HG02938 (cell line): ENCODE data around the gene PRKACB.
"Not testable (repeated sequence)": the region's sequence is repeated elsewhere in the genome, so short reads cannot be mapped to it uniquely, and the experiment has no call there.

ENCODE experiments used
- ATAC-seq: cut with Tn5 transposase; IDR thresholded peaks from one replicate; pipeline ENCODE4 v1.9.1; 2021; ENCODE audit warnings: mild to moderate bottlenecking, moderate library complexity; ENCODE audit not compliant: unreplicated experiment

Gene PRKACB

GRCh38 chr1:84214115-84214956 is 70.3 kb downstream of the PRKACB start:
- no peak for ATAC-seq

GRCh38 chr1:84217239-84217638 is 73.2 kb downstream of the PRKACB start:
- no peak for ATAC-seq

DNA sequence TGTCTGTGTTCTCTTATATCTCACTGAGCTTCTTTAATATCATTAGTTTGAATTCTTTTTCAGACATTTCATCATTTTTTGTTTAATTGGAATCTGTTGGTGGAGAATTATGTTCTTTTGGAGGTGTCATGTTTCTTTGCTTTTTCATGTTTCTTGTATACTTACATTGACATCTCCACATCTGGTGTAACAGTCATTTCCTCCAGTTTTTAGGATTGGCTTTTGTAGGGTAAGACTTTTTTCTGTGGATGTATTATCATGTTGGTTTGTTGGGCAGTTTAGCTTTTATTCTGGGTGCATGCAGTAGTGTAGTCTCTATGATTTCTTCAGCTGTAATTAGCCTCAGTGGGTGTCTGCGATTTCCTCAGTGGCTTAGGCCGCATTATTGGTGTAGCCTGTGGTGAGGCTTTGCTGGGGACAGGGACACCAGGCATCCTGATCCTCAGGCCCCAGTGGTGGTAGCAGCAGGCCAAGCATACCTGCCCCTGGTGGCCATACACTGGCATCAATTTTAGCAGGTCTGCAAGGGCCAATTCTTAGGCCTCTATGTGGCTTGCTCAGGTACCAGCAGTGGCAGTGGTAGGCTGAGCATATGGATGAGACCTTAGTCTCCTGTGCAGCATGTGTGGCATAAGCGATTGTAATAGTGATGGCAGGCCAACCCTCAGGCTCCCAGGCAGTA is 79.8 kb downstream of the PRKACB start:
- no peak for ATAC-seq

DNA sequence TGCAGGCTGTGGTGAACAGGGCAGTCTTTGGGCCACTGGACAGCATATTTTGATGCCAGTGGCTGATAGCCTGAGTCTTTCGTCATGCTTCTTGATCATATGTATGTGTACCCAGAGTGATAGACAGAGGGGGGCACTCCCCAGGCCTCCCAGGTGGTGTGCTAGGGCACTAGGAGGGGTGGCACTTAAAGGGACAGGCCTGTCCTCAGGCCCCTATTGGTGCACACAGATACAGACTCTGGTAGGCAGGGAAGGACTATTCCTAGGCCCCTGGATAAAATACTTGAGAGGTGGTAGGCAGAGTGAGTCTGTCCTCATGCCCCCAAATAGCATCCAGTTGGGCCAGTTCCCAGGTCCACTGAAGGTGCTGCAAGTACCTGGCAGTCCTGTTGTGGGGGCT is 80.8 kb downstream of the PRKACB start:
- no peak for ATAC-seq

DNA sequence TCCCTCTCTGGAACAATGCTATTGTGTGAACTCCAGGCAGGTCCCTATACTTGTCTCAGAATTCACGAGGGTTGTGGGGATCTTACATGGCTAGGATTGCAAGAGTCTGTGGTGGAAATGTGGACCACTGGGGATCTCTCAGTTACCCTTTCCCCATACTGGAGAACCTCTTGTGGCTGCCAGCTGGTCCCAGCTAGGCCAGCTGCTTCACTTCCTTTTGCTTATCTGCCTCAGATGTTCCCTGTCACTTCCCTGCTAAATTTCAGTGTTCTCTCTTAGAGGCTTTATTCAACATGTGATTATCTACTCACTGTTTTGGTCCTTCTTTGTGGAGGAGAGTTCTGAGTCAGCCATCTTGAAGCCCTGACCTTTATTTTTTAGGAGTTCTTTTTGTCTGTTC is 81.6 kb downstream of the PRKACB start:
- no peak for ATAC-seq

- not testable (repeated sequence) for ATAC-seq
Measured at GRCh38 chr1:84232676-84233075, 88.6 kb downstream of the PRKACB start.

GRCh38 chr1:84236256-84236655 is 92.2 kb downstream of the PRKACB start:
- no peak for ATAC-seq

DNA sequence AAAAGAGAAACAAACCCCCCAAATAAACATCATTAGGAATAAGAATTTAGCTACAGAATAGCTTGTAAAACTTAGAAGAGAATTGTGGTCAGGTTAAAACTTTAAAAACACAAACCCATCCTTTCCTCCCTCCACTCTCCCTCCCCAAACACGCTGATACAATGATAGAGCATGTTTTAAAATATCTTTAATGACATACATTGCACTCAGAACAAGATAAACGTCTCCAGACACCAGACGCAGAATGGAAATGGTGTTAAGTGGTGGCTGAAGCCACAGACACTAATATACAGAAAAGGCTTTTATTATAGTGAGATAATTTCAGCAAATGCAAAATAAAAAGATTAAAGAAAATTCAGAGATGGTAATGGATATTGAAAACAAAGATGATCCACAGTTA is 98.6 kb downstream of the PRKACB start:
- no peak for ATAC-seq

DNA sequence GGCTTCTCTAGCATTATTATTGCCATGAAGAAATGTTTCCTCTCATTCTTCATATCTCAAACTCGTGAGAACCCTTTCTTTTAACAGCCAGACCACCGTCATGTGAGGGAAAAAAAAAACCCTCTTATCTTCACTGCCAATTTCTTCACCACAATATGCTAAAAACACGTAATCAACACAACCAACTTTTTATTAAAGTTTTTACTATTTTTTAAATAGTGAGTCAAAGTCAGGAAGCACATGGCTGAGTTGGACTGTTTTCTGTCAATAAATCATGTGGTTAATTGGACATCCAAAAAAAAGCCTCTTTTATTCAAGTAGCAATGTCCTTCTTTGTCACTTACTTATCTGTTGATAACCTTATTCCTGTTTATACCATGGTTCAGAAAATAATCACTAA is 101.5 kb downstream of the PRKACB start:
- ATAC-seq: no peak

GRCh38 chr1:84246213-84246612 is 102.1 kb downstream of the PRKACB start:
- ATAC-seq: no peak

DNA sequence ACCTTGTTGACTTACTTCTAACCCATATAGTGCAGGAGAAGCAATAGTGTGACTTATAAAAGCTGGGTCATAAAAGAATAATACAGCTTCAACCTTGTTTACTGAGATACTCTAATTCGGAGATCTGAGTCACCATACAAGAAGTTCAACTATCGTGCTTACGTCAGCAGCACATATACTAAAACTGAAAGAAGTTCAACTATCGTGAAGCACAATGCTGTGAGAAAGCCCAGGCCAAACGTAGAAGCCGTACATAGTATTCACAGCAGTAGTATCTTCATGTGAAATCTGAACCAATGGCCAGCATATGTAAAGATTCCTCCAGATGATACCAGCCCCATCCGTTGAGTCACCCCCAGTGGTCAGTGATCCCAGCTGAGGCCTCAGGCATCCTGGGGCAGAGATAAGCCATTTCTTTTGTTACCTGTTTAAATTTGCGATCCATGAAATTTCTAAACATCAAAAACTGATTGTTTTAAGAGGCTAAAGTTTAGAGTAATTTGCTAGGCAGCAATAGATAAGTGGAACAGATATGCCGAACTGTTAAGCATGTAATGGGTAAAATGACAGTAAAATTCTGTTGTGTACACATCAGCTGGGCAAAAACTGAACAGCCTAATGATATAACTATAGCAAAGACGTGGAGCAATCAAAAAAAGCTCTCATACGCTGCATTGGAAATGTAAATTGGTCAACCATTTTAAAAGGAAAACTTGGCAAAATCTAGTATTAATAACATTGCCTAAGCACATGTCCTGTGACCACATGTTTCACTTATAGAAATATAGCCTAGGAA is 103.6 kb downstream of the PRKACB start:
- ATAC-seq: no peak

GRCh38 chr1:84250668-84251067 is 106.6 kb downstream of the PRKACB start:
- no peak for ATAC-seq

DNA sequence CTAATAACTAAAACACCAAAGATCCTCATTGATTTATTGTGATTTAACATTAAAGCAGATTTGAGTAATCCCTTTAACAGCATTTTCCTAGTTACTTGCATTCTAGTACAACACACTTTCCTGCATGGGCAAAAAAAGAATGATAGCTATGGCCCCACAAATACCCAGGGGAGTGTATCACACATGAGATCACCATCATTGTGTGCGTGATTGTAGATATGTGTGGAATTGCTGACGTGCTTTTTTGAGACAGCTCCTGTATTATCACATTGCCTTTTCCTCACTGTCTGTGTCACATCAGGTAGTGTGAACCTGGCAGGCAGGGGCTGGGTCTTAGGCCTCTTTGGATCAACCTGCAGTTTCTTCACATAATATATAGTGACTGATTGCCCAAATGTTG is 109.0 kb downstream of the PRKACB start:
- ATAC-seq: no peak

GRCh38 chr1:84253891-84254290 is 109.8 kb downstream of the PRKACB start:
- ATAC-seq: no peak

DNA sequence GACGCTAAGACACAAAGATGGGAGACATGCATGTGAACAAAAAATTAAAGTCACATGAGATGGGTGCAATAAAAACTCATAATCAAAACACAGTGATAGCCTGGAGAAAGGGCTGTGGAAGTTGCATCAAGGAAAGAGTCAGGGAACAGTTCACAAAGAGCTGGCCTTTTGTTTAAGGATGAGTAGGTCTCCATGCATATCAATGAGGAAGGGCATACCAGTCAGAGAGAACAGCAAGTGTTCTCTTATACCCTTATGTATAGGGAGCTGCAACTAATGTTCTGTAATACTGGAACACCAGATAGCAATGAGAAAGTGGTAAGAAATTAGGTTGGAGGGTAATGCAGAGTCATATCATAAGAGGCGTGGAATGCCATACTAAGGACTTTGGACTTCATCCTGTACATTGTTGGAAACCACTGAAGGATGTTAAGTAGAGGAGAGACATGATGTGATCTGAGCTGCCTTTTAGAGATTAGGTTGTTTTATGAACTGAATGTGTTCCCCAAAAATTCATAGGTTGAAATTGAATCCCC is 110.7 kb downstream of the PRKACB start:
- no peak for ATAC-seq

- ATAC-seq: no peak
Measured at GRCh38 chr1:84255582-84255981, 111.5 kb downstream of the PRKACB start.

DNA sequence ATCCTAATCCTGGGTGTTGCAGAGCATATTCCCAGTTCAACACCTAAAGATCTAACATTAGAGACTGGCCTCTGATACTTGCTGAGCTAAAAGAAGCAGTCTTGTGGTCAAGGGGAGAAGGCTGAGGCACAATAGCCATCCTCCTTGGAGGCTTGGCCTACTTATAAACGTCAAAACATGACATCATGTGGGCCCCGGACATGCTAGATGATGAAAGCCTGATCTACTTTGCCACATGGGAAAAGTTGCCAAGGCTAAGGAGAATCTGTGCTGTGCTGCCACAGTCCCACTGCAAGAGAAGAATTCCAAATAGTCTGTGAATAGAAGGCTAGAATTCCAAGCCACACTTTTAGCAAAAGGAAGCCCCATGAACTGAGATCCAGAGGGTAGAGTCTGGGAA is 113.5 kb downstream of the PRKACB start:
- ATAC-seq: no peak

DNA sequence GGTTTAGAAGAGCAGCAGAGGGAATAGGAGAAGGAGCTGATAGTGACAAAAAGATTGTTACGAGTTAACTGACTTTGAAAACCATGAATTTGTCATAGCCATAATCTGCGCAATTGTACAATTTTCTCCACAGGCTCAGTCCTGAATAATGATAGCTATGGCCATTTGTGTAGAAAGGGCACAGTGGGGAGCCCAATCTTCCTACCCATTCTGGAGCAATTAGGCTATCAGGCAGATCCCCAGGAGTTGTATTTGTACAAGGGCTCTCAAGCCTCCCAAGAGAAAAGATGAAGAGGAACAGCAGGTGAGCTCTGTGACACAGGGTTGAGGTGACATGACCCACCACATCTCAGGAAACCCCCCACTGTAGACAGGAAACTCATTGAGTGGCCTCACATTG is 115.3 kb downstream of the PRKACB start:
- no peak for ATAC-seq

DNA sequence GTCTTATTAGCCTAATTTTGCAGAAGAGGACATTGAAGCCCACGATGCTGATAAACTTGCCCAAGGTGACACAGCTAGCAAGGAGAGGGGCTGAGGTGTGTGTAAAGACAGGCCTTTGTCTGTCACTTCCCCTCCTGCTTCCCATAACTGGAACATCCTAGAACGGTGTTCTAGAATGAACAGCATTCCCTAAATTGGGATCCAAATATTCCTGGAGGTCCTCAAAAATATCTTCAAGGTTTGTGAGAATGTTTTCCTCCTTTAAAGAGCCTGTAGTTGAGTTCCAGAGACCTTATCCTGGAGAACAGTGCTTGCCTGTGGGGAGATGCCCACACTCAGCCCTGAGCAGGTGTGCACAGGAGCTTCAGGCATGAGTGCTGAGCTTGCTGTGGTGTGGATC is 115.9 kb downstream of the PRKACB start:
- no peak for ATAC-seq

- ATAC-seq: no peak
Measured at GRCh38 chr1:84260852-84261518, 116.9 kb downstream of the PRKACB start.

GRCh38 chr1:84264961-84265360 is 120.9 kb downstream of the PRKACB start:
- ATAC-seq: no peak
